Left ventricle myocardium inferior (tissue), 1 donor: ENCODE measurements around the gene LY6G5B. TPM values are rescaled to one million over a fixed set of nuclear protein-coding genes. Genes with fewer than 3 reads are reported as not detected.
"Not testable (repeated sequence)": the region's sequence is repeated elsewhere in the genome, so short reads cannot be mapped to it uniquely, and the experiment has no call there.

Experiments used
- DNase-seq: peaks from one replicate; pipeline ENCODE4 v3.0.0-alpha.2; 2020
- H3K27ac ChIP-seq: fragments of 200-600 bp; replicated peaks from 2 replicates; pipeline ENCODE4 v1.8.0; 2021
- H3K27me3 ChIP-seq: fragments of 200-600 bp; 2 replicates; pipeline ENCODE4 v1.8.0; 2021; ENCODE audit warnings: low read depth
- H3K36me3 ChIP-seq: fragments of 200-600 bp; 2 replicates; pipeline ENCODE4 v1.8.0; 2021
- H3K4me1 ChIP-seq: fragments of 200-600 bp; 2 replicates; pipeline ENCODE4 v1.8.0; 2021
- H3K4me3 ChIP-seq: fragments of 200-600 bp; 2 replicates; pipeline ENCODE4 v1.8.0; 2021; ENCODE audit warnings: mild to moderate bottlenecking, moderate library complexity
- H3K9me3 ChIP-seq: fragments of 200-600 bp; replicated peaks from 2 replicates; pipeline ENCODE4 v1.8.0; 2021
- intact Hi-C: fragments of 100-400 bp; cut with micrococcal nuclease; formaldehyde crosslinking; loops from one replicate; pipeline ENCODE4 v1.11.0; 2022
- total RNA-seq: library from RNA; stranded (reverse); fragmentation: NEBNext Ultra II Directional; extraction: Animal tissue kit (Norgen Biotek cat#: 25700); gene quantifications from one replicate; pipeline ENCODE4 v1.2.1, GENCODE V29; 2021
- TF ChIP-seq, protein P1 (sequence below): fragments of 200-600 bp; IDR thresholded peaks from 2 replicates; pipeline ENCODE4 v1.8.0; 2021; ENCODE audit warnings: antibody characterized with exemption, mild to moderate bottlenecking, borderline replicate concordance
- donor health status: DM: no; HTN: yes; CAD: no; lungs with severe emphysema.

Gene LY6G5B
- total RNA-seq, 1 donor from 2014 or later = 4.4 TPM

DNA sequence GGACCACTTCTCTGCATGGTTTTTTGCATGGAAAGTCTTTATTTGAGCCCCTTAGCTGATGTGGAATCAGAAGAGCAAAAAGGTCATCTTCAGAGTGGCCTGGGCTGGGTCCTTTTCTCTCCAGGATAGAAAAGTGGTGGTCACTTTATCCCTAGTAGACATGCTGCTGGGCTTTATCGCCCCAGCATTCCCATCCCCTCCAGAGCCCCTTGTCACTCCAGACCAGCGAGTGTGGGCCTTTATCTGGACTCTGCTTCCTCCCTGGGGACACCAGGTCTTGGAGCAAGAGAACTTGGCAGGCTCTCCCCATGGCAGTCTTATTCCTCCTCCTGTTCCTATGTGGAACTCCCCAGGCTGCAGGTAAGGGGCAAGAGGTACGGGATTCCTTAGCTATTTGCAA, 36.8 kb downstream of the LY6G5B start, which contains the start of gene LY6G6F:
Gene LY6G6F (plus strand): TSS at position 268 of the 400 bp plus-strand sequence. CDS start 41 bp downstream, at position 309.
- TF ChIP-seq, protein P1, sequence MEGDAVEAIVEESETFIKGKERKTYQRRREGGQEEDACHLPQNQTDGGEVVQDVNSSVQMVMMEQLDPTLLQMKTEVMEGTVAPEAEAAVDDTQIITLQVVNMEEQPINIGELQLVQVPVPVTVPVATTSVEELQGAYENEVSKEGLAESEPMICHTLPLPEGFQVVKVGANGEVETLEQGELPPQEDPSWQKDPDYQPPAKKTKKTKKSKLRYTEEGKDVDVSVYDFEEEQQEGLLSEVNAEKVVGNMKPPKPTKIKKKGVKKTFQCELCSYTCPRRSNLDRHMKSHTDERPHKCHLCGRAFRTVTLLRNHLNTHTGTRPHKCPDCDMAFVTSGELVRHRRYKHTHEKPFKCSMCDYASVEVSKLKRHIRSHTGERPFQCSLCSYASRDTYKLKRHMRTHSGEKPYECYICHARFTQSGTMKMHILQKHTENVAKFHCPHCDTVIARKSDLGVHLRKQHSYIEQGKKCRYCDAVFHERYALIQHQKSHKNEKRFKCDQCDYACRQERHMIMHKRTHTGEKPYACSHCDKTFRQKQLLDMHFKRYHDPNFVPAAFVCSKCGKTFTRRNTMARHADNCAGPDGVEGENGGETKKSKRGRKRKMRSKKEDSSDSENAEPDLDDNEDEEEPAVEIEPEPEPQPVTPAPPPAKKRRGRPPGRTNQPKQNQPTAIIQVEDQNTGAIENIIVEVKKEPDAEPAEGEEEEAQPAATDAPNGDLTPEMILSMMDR = no peak
- no peaks in the 10 kb centered on the region for H3K9me3 ChIP-seq
- H3K4me3 ChIP-seq = no peak within 1 kb of the TSS
- peaks cover 21% of the 10 kb centered on the region for H3K4me1 ChIP-seq
- peaks cover 9% of the 10 kb centered on the region for H3K27me3 ChIP-seq
- no peak for DNase-seq
- H3K36me3 ChIP-seq = no peaks in the 10 kb centered on the region
- intact Hi-C loops = no loop called here
- no peak within 1 kb of the TSS for H3K27ac ChIP-seq

DNA sequence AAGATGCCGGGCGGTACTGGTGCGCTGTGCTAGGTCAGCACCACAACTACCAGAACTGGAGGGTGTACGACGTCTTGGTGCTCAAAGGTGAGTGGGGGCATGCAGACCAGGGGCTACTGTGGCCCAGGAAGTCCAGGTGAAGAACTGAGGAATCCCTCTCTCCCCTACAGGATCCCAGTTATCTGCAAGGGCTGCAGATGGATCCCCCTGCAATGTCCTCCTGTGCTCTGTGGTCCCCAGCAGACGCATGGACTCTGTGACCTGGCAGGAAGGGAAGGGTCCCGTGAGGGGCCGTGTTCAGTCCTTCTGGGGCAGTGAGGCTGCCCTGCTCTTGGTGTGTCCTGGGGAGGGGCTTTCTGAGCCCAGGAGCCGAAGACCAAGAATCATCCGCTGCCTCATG, 37.9 kb downstream of the LY6G5B start:
- H3K36me3 ChIP-seq = no peaks in the 10 kb centered on the region
- H3K4me1 ChIP-seq = peaks cover 10% of the 10 kb centered on the region
- no peak overlapping the region for H3K4me3 ChIP-seq
- H3K27me3 ChIP-seq = peaks cover 9% of the 10 kb centered on the region
- intact Hi-C loops = no loop called here
- H3K9me3 ChIP-seq = no peaks in the 10 kb centered on the region
- no peak overlapping the region for H3K27ac ChIP-seq
- TF ChIP-seq, protein P1 = no peak
- no peak for DNase-seq

- TF ChIP-seq, protein P1 = no peak
- Histone ChIP-seq H3K27ac (no peak overlapping the region), H3K9me3 (no peaks in the 10 kb centered on the region), H3K4me1 (peaks cover 6% of the 10 kb centered on the region), H3K27me3 (peaks cover 9% of the 10 kb centered on the region), H3K4me3 (no peak overlapping the region), H3K36me3 (no peaks in the 10 kb centered on the region)
- intact Hi-C loops = no loop called here
- no peak for DNase-seq
Observed at GRCh38 chr6:31708224-31708623, 38.4 kb downstream of the LY6G5B start.

GRCh38 chr6:31709157-31709556, 39.4 kb downstream of the LY6G5B start:
- DNase-seq, intact Hi-C loops, H3K27ac ChIP-seq, H3K4me1 ChIP-seq, H3K4me3 ChIP-seq, H3K9me3 ChIP-seq, H3K27me3 ChIP-seq, H3K36me3 ChIP-seq: not testable (repeated sequence)

DNA sequence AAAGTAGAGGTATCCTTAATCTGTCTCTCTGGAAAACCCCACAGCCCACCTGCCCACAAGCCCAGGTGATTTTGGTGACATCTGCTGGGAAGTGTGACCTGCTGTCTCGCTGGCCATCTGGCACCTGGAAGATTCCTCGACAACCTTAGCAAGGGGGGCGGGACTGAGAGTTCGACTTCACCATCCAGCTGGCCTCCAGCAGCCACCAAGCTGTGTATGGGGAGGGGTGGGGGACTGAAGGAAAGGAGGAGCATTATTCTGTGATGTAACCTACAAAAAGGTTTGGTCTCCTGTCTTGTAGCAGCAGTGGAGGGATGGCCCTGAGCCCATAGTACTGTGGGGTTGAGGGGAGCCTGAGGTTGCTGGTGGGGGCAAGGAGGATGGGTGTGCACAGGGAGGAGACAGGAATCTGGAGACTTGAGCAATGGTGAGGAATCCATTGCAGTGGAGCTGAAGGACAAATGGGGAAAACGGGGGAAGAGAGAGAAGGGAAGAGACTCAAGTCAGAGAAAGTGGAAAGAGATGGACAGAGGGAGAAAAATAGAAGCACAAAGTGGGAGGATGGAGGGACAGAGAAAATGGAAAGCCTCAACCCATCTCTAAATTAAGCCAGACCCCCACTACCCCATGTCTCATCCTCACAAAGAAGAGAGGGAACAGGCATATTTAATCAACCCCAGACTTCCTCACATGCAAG, 40.9 kb downstream of the LY6G5B start:
- intact Hi-C loops = no loop called here
- Histone ChIP-seq H3K4me3 (no peak overlapping the region), H3K36me3 (no peaks in the 10 kb centered on the region), H3K4me1 (no peaks in the 10 kb centered on the region), H3K27ac (no peak overlapping the region), H3K27me3 (peaks cover 9% of the 10 kb centered on the region), H3K9me3 (no peaks in the 10 kb centered on the region)
- DNase-seq = no peak
- TF ChIP-seq, protein P1 = no peak

- H3K4me1 ChIP-seq = no peaks in the 10 kb centered on the region
- TF ChIP-seq, protein P1 = no peak
- H3K27me3 ChIP-seq = peaks cover 9% of the 10 kb centered on the region
- H3K27ac ChIP-seq = no peak overlapping the region
- no peak for DNase-seq
- no peaks in the 10 kb centered on the region for H3K36me3 ChIP-seq
- H3K9me3 ChIP-seq = no peaks in the 10 kb centered on the region
- H3K4me3 ChIP-seq = no peak overlapping the region
- intact Hi-C loops = no loop called here
Observed at GRCh38 chr6:31711233-31711632, 41.5 kb downstream of the LY6G5B start.
